ENCODE measurements around the gene PABPN1L.

DNA sequence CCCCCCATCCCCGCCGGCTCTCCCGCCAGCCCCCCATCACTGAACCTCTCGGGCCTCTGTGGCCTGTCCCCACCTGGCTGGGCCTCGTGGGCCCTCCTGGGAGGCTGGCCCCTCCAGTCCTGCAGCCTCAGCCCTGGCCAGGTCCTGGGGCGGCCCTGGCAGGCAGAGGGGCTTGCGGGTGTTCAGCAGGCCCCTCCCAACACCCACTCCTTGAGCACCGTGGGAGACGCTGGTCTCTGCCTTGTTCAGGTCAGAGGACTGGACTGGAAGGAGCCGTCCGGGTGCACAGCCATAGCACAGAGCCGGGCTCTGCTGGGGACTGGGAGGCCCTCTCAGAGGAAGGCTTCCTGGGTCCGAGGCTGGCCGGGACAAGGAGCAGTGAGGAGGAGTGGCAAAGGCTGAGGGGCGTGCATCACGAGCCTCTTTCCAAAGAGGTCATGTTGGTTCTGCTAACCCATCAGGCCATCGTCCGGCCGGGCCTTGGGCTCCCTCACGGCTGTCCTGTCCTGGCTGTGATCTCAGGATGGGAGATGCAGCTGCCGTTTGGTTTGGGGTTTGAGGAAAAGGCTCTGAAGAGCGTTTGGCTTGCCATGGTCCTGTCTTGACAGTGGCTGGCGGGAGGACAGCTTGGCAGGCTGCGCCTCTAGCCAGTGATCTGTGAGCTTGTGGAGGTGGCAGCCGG is 6.3 kb upstream of the PABPN1L start:
- TF ChIP-seq EZH2 (IDR thresholded peaks at IDR 0.05; ENCODE audit: low read depth, unreplicated experiment): no peak
- no peak for TF ChIP-seq CTCF (conservative IDR thresholded peaks at IDR 0.05; ENCODE audit: low read depth in 2 of 2)

All from GM23338 (cell line).